GM19193 (cell line): Measurements from ENCODE around the gene IFNGR2.
A peak's percentile ranks its signal among the peaks of the same experiment; 100 is the strongest.

Source experiments
- POLR2A ChIP-seq: IDR thresholded peaks from 4 replicates; pipeline ENCODE4 v1.6.1; 2011; ENCODE audit not compliant: insufficient read depth, insufficient read length; ENCODE audit errors: extremely low read depth

The IFNGR2 gene

GRCh38 chr21:33444499-33444898 lies 41.3 kb downstream of the IFNGR2 start:
- no peak for TF ChIP-seq POLR2A

DNA sequence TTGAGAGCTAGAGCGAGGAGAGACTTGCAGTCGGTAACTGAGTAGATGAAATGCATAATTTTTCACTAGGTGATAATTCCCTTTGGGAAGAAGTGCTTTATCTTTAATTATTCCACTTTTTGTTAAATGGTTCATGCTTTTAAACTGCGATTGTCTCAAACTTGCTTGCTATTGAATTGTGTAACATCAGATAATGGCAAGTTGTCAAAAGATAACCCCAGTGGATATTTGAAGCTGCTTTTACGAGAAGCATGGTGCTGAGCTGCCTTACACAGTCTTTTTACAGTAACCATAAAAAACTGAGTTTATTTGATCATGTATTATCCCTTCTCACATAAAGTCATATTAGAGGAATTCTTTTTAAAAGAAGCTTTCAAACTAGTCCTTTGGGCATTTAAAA lies 46.4 kb downstream of the IFNGR2 start:
- TF ChIP-seq POLR2A = no peak

GRCh38 chr21:33451634-33452071 lies 48.4 kb downstream of the IFNGR2 start:
- TF ChIP-seq POLR2A = no peak

- TF ChIP-seq POLR2A = no peak
Measured at GRCh38 chr21:33452362-33452761, 49.1 kb downstream of the IFNGR2 start.

- TF ChIP-seq POLR2A = no peak
Measured at GRCh38 chr21:33455686-33456446, 52.7 kb downstream of the IFNGR2 start.

DNA sequence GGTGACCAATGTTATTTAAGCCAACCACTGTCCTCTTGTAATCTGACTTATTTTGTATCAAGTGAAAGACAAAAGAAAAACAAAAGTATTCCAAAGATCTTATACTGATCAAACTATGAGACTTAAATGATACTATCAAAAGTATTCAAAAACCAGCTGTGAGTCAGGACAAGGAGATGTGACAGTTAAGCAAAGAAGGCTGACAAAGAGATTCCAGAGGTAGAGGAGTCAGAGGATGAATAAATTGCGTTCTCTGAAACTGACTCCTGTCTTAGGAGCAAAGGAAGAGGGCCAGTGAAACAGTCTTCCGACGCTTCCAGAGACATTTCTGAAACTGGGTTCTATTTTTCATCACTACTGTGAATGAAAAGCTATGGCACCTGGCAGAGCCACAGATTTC lies 55.6 kb downstream of the IFNGR2 start:
- no peak for TF ChIP-seq POLR2A

GRCh38 chr21:33461538-33462250 lies 58.5 kb downstream of the IFNGR2 start:
- no peak for TF ChIP-seq POLR2A

GRCh38 chr21:33470701-33471100 lies 67.5 kb downstream of the IFNGR2 start:
- TF ChIP-seq POLR2A = no peak

DNA sequence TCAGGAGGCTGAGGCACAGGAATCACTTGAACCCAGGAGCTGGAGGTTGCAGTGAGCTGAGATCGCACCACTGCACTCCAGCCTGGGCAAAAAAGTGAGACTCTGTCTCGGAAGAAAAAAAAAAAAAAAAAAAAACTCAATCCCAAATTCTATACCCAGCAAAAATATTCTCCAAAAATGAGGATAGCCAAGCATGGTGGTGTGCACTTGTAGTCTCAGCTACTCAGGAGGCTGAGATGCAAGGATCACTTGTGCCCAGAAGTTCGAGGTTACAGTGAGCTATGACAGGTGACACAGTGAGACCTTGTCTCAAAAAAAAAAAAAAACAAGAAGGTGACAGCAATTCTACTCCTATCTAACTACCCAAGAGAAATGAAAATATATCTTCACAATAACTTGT lies 70.1 kb downstream of the IFNGR2 start:
- TF ChIP-seq POLR2A = no peak

DNA sequence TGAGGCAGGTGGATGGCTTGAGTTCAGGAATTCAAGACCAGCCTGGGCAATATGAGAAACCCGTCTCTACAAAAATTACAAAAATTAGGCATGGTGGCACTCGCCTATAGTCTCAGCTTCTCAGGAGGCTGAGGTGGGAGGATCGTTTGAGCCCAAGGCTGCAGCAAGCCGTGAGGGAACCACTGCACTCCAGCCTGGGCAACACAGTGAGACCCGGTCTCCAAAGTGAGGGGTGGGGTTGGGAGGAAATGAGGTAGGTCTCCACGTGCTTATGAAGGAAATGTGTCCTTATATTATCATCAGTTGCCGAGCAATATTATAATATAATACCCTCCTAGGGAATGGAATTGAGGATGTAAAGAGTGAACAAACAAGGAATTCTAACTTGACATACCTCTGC lies 73.9 kb downstream of the IFNGR2 start:
- no peak for TF ChIP-seq POLR2A

- no peak for TF ChIP-seq POLR2A
Measured at GRCh38 chr21:33478182-33478581, 75.0 kb downstream of the IFNGR2 start.

- TF ChIP-seq POLR2A = no peak
Measured at GRCh38 chr21:33478935-33479678, 75.9 kb downstream of the IFNGR2 start.

- TF ChIP-seq POLR2A = peak; percentile 94
Measured at GRCh38 chr21:33479679-33480480, 76.7 kb downstream of the IFNGR2 start, which contains the start of gene TMEM50B. Gene TMEM50B (minus strand): TSS chr21:33479974. CDS start chr21:33468885, 11,089 bp downstream.

DNA sequence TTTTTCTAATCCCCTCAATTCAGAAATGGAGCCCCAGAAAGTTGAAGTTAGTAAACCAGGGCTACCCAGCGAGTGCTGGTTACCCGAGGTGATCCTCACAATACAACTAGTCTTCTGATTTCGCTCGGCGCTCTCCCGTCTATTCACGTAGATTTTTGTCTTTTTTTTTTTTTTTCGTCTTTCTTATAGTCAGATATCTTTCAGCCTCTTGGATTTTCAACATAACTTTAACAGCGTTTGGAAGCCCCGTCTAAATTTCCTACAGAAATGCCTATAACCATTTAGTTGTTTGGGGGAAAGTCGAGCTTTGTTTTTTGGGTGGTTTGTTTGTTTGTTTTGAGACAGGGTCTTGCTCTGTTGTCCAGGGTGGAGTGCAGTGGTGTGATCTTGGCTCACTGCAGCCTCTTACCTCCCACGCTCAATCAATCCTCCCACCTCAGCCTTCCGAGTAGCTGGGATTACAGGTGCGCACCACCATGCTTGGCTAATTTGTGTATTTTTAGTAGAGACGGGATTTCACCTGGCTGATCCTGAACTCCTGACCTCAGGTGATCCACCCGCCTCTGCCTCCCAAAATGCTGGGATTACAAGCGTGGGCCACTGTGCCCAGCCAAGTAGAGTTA lies 77.4 kb downstream of the IFNGR2 start:
- TF ChIP-seq POLR2A = no peak
